ENCODE measurements around the gene NCBP3.
"Not testable (repeated sequence)": the region's sequence is repeated elsewhere in the genome, so short reads cannot be mapped to it uniquely, and the experiment has no call there.

The NCBP3 gene

DNA sequence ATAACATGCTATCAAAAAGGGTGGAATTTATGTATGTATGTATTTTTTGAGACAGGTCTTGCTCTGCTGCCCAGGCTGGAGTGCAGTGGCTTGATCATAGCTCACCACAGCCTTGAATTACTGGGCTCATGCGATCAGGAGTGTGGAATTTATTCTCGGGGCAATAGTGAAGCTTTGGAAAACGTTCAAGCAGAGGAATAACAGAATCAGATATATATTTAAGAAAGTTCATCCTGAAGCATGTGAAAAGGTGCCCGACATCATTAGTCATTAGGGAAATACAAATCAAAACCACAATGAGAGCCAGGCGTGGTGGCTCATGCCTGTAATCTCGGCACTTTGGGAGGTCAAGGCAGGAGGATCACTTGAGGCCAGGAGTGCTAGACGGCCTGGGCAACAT lies 37.3 kb downstream of the NCBP3 start:
- no peak for DNase-seq

DNA sequence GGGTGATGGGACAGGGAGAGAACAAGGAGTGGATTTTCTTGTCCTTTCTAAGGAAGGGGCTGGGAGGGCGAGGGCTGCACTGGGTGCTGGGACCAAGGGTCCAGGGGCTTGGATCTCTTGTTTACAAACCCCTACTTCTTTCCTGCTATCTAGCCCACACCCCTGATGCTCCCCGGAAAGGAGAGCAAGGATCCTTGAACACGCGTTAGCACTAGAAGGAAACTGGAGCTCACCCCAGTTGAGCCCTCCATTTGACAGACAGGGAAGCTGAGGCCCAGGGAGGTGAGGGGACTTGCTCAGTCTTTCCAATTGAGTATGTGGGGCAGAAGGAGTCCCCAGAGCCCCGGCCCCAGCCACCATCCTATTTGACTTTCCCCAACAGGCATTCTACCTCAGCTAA lies 40.5 kb downstream of the NCBP3 start:
- no peak for DNase-seq

DNA sequence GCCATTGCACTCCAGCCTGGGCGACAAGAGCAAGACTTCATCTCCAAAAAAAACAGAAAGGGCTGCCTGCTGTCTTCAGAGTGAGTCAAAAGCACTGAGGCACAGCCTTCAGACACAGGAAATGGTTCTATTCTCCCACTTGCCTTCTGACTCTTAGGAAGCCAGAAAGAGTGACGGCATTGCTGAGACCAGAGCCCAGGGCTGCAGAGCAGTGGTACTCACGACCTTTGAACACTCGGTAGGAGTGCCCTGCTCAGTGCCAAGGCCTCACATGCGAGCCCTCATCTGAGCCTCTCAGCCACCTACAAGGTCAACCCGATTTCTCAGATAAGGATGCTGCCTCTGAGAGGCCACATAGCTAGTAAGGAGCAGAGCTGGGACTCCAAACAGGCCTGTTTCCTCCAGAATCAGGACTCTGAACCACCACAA lies 41.5 kb downstream of the NCBP3 start:
- no peak for DNase-seq

DNA sequence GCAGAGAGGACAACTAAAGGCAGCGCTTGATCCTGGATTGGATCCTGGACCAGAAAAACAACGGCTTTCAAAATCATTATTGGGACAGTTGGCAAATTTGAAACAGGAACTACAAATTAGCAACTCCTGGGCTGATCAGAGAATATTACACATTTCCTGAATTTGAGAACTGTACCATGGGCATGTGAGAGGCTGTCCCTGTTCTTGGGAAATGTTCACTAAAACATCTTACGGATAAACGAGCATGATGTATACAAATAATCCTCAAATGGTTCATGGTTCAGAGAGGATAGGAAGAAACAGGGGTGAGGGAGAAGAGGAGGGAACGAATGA lies 42.8 kb downstream of the NCBP3 start:
- DNase-seq = no peak

DNA sequence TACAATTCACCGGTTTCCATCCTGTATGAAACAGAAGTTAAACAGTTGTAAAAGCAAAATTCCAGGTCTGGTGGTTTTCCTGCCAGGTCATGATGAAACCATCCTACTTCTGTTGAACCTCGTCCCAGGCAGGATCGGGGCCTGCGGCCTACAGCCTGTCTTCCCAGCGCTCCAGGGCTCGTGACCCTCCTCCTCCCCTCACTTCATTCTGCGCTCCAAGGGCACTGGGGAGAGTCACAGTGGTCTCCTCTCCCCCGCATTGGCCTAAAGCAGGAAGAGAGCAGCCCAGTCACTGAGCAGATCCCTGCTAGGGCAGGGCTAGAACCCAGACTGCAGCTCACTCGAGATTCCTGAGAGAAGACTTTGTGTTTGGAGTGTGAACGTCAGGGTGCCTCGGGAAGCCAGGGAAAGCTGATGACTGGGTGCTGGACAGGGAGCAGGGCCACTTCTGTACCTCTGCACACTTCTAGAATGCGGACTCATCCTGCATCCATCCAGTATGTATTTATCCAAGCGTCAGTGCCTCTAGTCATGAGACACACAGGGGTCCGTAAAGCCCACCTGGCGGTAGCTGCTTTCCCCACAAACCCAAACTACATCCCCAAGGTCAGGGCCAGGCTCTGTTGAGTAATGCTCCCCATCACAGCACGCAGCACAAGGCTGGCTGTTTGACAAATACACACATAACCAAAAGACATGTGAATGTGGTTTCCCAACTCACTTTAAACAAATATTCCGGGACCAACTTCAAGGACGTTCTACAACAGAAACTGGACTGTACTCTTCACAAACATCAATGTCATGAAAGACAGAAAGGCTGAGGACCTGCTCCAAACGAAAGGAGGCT lies 43.4 kb downstream of the NCBP3 start:
- DNase-seq = no peak

DNA sequence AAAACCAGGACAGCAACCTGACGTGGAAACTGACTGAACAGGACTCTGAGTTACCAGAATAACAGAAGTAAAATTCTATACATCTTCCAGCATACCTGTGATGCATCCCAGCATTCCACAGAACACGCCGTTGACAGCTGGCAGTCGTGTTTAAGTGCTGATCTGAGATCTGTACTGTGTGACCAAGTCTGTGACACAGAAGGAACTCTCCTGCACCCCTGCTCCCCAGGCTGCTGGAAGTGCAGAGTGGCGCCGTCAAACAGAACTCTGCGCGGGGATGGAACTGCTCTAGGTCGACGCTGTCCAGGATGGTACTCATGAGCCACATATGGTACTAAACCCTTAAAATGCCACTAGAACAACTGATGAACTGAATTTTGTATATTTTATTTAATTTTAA lies 44.3 kb downstream of the NCBP3 start:
- no peak for DNase-seq

DNA sequence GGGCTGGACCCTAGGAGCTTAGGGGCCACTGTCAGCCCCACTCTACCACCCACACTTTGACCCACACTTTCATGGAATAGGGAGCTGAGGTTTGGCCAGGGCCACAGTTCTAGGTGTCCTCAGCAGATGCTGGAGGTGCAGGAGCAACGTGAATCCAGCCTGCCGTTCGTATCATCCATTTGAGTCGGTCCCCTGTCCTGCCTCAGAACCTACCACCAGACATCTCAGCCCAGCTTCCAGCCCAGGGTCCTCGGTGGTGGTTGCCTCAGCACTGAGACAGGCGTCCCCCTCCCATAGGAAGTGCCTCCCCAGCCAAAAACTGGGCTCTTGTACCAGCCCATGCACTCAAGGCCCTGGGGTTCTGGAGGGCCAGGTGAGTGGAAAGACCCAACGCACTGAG lies 44.7 kb downstream of the NCBP3 start:
- no peak for DNase-seq

DNA sequence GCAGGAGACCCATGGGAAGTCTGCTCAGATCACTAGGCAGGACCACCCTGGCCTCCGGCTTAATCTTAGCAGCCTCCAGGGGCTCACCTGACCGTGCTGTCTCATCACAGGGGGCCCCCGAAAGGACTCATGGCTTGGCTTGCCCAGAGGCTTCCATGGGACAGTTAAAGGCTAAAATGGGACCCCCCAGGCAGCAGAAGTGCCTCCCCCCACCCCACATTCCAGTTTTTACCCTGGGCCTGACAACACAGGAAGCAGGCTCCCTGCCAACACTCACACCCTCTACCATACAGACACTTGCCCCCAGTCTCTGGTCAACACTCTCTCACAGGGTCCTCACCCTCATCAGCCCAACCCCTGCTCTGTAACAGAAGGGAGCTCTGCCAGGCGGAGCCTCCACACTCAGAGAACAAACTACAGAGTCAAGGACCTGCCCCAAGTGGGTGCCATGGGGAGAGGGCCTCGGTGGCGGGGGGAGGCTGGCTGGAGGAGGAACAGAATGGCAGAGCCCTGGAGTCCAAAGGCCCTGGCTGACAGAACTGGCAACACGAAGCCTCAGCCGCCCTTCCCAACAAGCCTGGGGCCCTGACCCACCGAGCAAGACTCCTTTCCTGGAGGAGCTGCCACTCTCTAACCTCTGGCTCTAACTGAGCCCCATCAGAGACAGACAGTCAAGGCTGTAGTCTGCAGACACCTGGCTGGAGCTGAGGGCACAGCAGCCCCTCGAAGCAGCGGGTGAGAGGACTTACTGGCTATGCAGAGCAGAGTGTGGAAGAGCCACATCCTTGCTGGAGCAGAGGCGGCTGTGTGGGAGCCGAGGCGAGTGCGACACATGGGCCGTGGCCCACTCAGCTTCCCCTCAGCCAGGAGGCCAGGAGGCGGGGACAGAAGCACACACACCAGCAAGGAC lies 45.4 kb downstream of the NCBP3 start, which contains the start of gene ITGAE:
Gene ITGAE, minus strand, starts transcription at position 827 of the 910 bp plus-strand sequence. Its CDS starts 44 bp downstream, at position 783.
- DNase-seq = no peak

DNA sequence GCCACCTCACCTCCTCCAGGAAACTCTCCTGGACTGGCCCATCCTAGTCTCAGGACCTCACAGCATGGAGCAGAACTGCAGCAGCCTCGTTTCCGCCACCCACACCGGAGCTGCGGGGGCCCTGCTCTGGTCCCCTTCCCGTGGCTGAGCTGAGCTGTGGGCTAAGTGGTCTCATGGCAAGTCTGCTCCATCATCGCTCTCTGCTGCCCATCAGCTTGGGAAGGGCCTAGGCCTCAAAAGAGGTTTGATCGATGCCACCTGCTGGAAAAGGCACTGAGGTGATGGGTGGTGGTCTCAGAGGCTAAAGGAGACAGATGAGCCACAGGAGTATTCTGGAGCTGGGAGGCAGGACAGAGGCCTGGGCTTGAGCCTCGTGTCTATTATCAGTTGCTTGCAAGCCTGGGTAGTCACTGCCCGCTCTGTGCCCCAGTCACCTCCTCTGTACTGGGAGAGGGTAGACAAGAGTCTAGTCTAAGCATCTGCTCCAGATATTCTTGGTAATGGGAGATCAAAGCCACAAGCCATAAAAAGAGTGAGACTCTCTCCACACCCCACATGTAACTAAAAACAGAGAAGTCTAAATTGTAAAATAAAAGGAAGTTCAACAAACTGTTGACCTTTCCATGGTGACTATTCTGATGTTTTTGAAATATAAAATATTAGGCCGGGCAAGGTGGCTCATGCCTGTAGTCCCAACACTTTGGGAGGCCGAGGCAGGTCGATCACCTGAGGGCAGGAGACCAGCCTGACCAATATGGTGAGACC lies 46.7 kb downstream of the NCBP3 start:
- DNase-seq = no peak

DNA sequence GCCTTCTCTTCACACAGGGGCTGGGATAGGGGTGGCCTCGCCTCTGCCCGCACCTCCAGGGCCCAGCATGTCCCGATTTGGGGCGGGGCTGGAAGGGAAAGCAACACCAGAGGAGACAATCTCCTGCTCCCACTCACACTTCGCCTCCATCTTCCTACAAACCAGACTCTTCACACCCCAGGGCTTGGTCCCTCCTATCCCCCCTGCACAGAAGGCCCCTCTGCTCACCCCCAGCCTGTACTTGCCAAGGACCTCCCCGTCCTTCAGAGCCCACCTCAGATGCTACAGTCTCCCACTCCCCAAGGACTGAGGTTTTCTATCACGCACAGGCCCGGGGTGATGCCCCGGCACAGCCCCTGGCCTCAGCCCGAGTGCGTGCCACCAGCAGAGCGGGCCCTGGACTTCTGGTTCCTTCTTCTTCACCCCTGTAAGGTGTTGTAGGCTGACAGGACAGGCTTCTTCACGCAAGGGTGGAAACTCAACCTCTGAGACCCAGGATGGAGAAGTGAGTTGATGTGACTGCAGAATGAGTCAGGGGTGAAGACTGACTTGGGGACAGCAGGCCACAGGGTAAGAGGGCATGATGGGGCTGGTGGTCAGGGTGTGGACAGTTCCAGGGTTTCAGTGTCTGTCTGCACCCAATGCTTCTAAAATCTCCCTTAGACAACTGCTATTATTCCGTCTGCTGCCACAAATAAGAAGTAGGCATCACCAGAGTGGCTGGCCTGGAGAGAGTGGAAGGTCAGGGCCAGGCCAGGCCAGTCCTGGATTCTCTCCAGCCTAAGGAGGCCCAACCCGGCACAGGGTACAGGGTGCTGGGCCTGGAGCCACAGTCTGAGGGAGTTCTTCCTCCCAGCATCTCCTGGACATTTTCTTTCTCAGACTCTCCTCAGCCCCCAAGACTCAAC lies 47.5 kb downstream of the NCBP3 start:
- DNase-seq = no peak

DNA sequence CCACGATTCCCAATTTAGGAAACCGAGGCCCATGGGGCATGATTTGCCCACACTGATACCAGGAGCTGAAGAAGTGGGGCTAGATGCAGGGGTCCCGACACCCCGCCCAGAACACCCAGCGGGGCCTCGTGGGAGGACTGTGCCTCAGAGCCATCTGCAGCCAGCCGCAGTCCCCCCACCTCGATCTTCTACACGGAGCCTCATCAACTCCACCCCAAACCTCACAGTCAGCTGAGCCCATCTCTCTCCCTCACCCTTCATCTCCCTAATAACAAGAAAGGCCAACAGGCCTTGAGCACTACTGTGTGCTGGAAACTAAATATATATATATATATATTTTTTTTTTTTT lies 49.2 kb downstream of the NCBP3 start:
- DNase-seq = no peak

DNA sequence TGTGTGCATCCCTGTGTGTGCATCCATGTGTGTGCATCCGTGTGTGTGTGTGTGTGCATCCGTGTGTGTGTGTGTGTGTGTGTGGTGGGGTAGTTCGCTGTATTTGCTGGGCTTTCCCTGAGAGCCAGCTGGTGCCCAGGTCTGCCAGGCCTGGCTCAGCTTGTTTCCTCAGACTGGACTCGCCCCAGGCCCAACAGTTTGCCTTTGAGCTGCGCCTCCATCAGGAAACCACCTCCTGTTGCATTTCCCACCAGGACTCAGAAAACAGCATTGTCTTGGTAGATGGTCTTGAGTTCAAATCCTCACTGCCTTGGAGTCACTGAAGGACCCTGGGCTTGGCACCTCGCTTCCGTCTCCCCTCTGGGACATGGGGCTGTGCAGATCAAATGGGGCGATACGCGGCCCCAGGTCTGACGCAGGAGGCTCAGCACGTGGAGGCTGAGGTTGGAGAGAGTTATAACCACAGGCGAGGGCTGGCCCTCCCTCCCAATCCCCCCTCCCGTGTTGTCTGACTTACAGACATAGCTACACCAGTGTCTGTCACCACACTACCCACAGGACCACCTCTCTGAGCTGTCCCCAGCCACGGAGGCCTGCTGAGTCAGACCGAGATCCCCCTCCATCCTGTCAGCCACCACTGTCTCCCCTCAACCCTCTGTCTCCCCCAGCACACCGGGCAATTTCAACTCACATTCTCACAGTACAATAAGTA lies 49.8 kb downstream of the NCBP3 start:
- DNase-seq = no peak

DNA sequence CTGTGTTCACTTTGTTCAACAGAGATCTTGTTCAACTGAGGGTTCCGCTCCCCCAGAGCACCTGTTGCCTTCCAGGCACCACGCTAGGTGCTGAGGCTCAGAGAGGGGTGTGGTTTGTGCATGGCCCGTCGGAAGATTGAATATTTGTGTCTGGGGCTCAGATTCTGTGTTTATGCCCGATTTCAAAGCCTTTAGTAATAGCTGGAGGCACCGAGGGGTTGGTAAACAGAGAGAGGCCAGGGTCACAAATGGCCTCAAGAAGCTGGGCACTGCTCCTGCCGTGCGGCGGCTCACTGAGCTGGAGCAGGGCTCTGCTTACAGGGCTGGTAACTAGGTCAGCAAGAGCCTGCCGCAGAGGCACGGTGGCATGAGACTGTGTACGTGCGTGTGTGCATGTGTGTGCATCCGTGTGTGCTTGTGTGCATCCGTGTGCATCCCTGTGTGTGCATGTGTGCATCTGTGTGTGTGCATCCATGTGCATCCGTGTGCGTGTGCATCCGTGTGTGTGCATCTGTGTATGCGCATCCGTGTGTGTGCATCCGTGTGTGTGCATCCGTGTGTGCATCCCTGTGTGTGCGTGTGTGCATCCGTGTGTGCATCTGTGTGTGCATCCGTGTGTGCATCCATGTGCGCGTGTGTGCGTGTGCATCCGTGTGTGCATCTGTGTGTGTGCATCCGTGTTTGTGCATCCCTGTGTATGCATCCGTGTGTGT lies 50.5 kb downstream of the NCBP3 start:
- DNase-seq = no peak

DNA sequence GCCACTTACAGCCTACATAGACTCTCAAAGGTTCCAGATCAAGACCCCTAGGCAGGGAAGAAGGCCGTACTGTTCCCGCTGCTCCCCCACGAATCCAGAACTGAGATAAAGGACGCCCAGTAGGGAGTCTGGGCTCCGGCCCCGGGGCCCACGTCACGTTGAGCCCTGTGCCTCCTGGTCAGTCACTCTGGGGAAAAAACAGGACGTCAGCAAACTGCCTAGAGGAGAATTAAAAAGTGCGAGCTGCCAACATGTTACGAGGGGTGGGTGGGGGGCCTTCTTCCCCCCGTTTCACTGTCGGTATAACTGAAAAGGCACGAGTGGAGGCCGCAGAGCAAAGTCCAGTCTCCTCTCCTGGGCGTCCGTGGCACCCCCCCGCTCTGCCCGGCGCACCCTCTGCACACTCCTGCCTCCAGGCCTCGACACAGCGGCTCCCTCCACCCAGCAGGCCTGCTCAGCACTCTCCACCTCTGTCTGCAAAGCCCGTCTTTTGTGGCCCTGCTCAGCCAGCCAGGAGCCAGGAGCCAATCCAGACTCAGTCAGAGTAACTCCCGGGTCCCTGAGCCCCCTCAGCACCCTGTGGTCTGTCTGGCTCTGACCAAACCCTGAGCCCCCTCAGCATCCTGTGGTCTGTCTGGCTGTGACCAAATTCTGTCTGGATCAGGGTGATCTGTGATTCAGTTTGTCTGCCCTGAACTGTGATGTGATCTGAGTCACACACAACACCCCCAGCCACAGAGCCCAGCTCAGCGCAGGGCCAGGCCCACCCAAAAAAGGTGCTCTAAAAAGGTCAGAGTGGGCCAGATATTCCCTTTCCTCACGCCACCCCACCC lies 51.3 kb downstream of the NCBP3 start:
- no peak for DNase-seq

DNA sequence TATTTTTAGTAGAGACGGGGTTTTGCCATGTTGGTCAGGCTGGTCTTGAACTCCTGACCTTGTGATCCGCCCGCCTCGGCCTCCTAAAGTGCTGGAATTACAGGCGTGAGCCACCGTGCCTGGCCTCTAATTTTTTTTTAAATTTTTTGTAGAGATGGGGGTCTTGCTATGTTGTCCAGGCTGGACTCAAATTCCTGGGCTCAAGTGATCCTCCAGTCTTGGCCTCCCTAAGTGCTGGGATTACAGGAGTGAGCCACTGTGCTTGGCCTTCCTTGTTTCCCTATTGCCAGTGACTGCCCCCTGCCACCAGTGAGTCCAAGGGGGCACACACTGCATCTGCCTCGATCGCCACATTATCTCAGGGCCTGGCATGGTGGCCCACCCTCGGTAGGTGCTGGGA lies 51.9 kb downstream of the NCBP3 start:
- not testable (repeated sequence) for DNase-seq

DNA sequence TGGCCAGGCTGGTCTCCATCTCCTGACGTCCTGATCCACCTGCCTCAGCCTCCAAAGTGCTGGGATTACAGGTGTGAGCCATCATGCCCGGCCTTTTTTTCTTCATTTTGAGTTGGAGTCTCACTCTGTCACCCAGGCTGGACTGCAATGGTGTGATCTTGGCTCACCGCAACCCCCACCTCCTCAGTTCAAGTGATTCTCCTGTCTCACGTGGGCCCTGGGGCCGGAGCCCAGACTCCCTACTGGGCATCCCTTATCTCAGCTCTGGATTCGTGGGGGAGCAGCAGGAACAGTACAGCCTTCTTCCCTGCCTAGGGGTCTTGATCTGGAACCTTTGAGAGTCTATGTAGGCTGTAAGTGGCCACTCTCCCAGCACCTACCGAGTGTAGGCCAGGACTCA lies 52.8 kb downstream of the NCBP3 start:
- DNase-seq = not testable (repeated sequence)

DNA sequence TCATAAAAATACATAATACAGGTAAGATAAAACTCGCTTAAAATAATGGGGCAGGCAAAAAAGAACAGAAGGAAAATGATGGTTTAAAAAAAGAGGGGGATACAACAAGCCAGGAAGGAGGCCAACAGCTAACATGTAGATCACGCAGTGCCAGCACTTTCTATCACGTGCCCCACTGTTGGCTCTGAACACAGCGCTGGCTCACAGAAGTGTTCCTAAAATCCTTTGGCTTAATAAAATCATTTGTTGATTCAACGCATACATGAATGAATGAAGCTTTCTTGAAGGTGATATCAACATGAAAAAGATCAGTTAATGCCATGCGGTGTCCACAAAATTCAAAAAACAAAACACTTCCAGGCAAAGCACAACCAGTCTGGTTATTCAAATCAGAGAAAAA lies 53.6 kb downstream of the NCBP3 start:
- no peak for DNase-seq

DNA sequence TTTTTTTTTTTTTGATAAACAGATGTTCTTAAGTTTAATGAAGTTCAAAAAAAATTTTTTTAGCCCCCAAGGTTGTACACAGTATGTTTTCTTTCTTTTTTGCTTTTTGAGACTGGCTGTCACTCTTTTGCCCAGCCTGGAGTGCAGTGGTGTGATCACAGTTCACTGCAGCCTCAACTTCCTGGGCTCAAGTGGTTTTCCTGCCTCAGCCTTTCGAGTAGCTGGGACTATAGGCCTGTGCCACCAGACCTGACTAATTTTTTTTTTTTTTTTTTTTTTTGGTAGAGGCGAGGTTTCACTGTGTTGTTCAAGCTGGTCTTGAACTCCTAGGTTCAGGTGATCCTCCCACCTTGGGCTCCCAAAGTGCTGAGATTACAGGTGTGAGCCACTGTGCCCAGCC lies 57.8 kb downstream of the NCBP3 start:
- no peak for DNase-seq

DNA sequence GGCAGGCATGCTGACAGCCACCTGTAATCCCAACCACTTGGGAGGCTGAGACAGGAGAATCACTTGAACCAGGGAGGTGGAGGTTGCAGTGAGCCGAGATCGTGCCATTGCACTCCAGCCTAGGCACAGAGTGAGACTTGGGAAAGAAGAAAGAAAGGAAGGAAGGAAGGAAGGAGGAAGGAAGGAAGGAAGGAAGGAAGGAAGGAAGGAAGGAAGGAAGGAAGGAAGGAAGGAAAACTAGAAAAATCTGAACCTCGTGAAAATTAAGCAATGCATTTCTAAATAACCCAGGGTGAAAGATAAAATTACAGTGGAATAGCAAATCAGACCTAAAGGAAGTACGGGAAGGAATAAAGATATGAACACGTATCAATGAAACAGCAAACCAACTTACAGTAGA lies 60.7 kb downstream of the NCBP3 start:
- not testable (repeated sequence) for DNase-seq

DNA sequence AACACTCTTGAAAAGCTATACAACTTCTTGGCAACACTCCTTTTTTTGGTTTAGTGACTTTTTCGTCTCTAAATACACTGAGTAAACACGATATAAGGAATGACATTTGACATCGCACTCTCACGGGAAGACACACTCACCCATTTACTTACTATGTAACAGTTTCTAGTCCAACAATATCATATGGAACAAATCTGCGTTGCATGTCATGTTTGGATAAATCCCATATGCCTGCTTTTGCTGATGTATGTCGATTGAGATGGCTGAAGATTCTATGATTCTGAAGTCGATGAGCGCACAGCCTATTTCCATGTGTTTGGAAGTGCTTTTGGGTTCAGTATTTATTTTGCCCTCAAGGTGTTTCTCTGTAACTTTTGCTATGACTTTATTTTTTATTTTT lies 63.3 kb downstream of the NCBP3 start:
- DNase-seq = no peak

Data from NCI-H526 treated with DMSO at 0.1 percent for 48 hours (cell line).